K562 (cell line): ENCODE measurements around the gene METTL25B. TPM values are rescaled to one million over a fixed set of nuclear protein-coding genes. Genes with fewer than 3 reads are reported as not detected.

Source experiments
- ARID4B ChIP-seq: sonication (generic); formaldehyde crosslinking; IDR thresholded peaks from 2 replicates; pipeline ENCODE4 v1.8.0; 2022; ENCODE audit warnings: mild to moderate bottlenecking, missing genetic modification reagents
- BACH1 ChIP-seq: fragments of 200-800 bp; sonication (Bioruptor generic); IDR thresholded peaks from 2 replicates; pipeline ENCODE4 v1.6.1; 2016; ENCODE audit warnings: missing genetic modification characterization, missing compliant biosample characterization
- BHLHE40 ChIP-seq: IDR thresholded peaks from 2 replicates; pipeline ENCODE4 v1.6.1; 2011; ENCODE audit warnings: low read length, improper control_type of control experiment
- ETS2 ChIP-seq: IDR thresholded peaks from 2 replicates; pipeline ENCODE4 v1.6.1; 2016; ENCODE audit warnings: borderline replicate concordance, missing genetic modification characterization, mild to moderate bottlenecking, moderate library complexity, missing compliant biosample characterization; ENCODE audit not compliant: poor library complexity, severe bottlenecking
- FIP1L1 ChIP-seq: fragments of 200-400 bp; formaldehyde crosslinking; IDR thresholded peaks from 2 replicates; pipeline ENCODE4 v1.6.1; 2018; ENCODE audit warnings: mild to moderate bottlenecking, low read depth, low read length; ENCODE audit not compliant: poor library complexity, severe bottlenecking
- HIVEP1 ChIP-seq: fragments of 250-450 bp; sonication (Bioruptor Pico); IDR thresholded peaks from 2 replicates; pipeline ENCODE4 v1.4.0; 2020; ENCODE audit warnings: mild to moderate bottlenecking
- IFI16 ChIP-seq: fragments of 250-450 bp; sonication (Bioruptor Pico); IDR thresholded peaks from 2 replicates; pipeline ENCODE4 v2.1.2; 2022; ENCODE audit warnings: mild to moderate bottlenecking, inconsistent platforms
- KAT2B ChIP-seq: IDR thresholded peaks from one replicate; pipeline ENCODE4 v1.6.1; 2012; ENCODE audit warnings: low read depth, mild to moderate bottlenecking, control low read depth, inconsistent platforms, low read length, moderate library complexity
- KDM1A ChIP-seq, 2 experiments: fragments of 450-650 bp; IDR thresholded peaks; 2 replicates each; pipeline ENCODE4 v1.6.1; 2016; ENCODE audit warnings: mild to moderate bottlenecking in 2 of 2
- NR1H2 ChIP-seq: sonication (generic); formaldehyde crosslinking; IDR thresholded peaks from 2 replicates; pipeline ENCODE4 v1.4.0; 2020; ENCODE audit warnings: mild to moderate bottlenecking, missing genetic modification reagents
- POLR2AphosphoS2 ChIP-seq: IDR thresholded peaks from 2 replicates; pipeline ENCODE4 v1.6.1; 2012; ENCODE audit warnings: low read length, improper control_type of control experiment
- POLR2H ChIP-seq: IDR thresholded peaks from 2 replicates; pipeline ENCODE4 v1.6.1; 2016; ENCODE audit warnings: missing genetic modification characterization, low read depth, mild to moderate bottlenecking, control low read depth, missing compliant biosample characterization, moderate library complexity
- TRIM24 ChIP-seq, 2 experiments: fragments of 450-650 bp; IDR thresholded peaks; 2 replicates each; pipeline ENCODE4 v1.6.1; 2016
- ZBTB40 ChIP-seq, 2 experiments: fragments of 450-650 bp in 1 of 2; sonication (generic) in 1 of 2; formaldehyde crosslinking in 1 of 2; IDR thresholded peaks; 2 replicates each; pipeline versions ENCODE4 v1.7.1 to v1.9.0; 2016 to 2022; ENCODE audit warnings: inconsistent platforms in 1 of 2, mild to moderate bottlenecking in 1 of 2, missing genetic modification reagents in 1 of 2
- ZNF384 ChIP-seq: IDR thresholded peaks from 2 replicates; pipeline ENCODE4 v1.6.1; 2012; ENCODE audit warnings: low read depth, low read length, improper control_type of control experiment
- polyA plus RNA-seq, 8 experiments: library from polyadenylated mRNA; depleted of rRNA in 4 of 8; stranded (reverse) in 5 of 8; unstranded in 3 of 8; fragments of >200 nt; fragmentation: Nextera tagmentation in 2 of 8; fragmentation: Illumina TruSeq in 1 of 8; extraction: Ambion mirVana in 2 of 8; extraction: Trizol in 1 of 8; gene quantifications; 2 replicates each; pipeline versions ENCODE4 v1.2.1 to v1.2.3, GENCODE V29; 2011 to 2014; ENCODE audit warnings: inconsistent platforms in 1 of 8, missing spikeins in 1 of 8
- total RNA-seq, 7 experiments: library from RNA; depleted of rRNA in 6 of 7; stranded (reverse); fragments of >200 nt in 6 of 7; fragmentation: Illumina TruSeq in 2 of 7; extraction: Trizol in 2 of 7; gene quantifications; 2 replicates each; pipeline versions ENCODE4 v1.2.1 to v1.2.3, GENCODE V29; 2011 to 2021; ENCODE audit warnings: low replicate concordance in 1 of 7

METTL25B gene
- total and polyA plus RNA-seq, 9 of the 15 experiments (the other 6 are each of a cell fraction or from before 2014, with no cell fraction given), result 7.7 to 48.3 (median 33.1) TPM

GRCh38 chr1:156751757-156752481 is 23.6 kb downstream of the METTL25B start (continued):
- TF ChIP-seq ETS2 (tag) (no peak), POLR2AphosphoS2 (no peak), IFI16 (CRISPR knock-in tag) (no peak), KDM1A (IDR thresholded peaks at IDR 0.05) (no peak), NR1H2 (CRISPR knock-in tag) (peak; percentile 65; the same call in 1 of the 2 replicates), BACH1 (tag) (no peak), TRIM24 (IDR thresholded peaks at IDR 0.05) (no peak), FIP1L1 (peak; percentile 12), HIVEP1 (CRISPR knock-in tag) (no peak), POLR2H (tag) (no peak), ZBTB40 (IDR thresholded peaks at IDR 0.05) (peak; percentile 50; the same call in 1 of the 2 replicates), ZBTB40 (CRISPR knock-in tag; IDR thresholded peaks at IDR 0.05) (no peak), ZNF384 (no peak), KAT2B (no peak), BHLHE40 (peak; percentile 84), ARID4B (CRISPR knock-in tag) (peak; percentile 83)
